HG03064 (cell line): ENCODE measurements around the gene GOLM1.

Source experiments
- ATAC-seq: cut with Tn5 transposase; IDR thresholded peaks from one replicate; pipeline ENCODE4 v1.9.1; 2021; ENCODE audit warnings: low read depth; ENCODE audit not compliant: unreplicated experiment

The GOLM1 gene

GRCh38 chr9:86005253-86005775 lies 94.0 kb downstream of the GOLM1 start:
- no peak for ATAC-seq

DNA sequence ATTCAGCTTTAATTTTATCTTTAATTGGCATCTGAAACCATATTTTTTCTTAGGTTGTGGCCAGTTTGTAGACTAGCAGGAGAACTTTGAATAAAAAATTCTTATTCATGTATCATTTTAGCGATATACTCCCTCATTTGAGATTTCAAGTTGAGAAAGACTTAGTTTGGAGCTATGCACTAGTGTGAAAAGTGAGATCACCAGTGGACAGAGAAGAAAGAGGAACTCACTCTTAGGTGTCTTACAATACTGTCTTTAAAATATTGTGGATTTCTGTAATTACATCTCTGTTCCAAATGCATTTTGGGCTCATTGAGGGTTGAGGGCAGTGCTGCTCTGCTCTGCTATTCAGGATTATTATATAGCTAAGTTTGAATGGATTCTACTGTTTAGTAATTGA lies 103.8 kb downstream of the GOLM1 start:
- ATAC-seq, result no peak

- ATAC-seq, result no peak
These were observed 104.3 kb downstream of the GOLM1 start for GRCh38 chr9:85995097-85995496.

- no peak for ATAC-seq
These were observed 105.2 kb downstream of the GOLM1 start for GRCh38 chr9:85994191-85994590.

DNA sequence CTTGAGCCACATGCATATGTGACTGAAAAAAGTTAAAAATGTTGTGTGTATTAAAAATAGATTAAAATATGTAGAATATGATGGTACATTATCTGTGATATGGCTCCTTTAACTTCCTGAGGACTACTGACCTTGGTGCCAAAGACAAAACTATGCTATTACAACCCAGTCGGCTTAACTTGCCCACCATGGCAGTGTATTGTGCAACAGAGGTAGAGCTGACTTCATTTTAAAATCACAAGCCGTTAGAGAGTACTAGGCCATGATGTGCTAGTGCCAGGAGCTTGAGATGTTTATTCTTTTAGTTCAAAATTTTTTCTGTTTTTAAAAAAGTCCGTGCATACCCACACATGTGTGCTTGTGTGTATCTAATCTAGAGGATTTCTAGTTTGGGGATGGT lies 112.1 kb downstream of the GOLM1 start:
- ATAC-seq, result no peak

DNA sequence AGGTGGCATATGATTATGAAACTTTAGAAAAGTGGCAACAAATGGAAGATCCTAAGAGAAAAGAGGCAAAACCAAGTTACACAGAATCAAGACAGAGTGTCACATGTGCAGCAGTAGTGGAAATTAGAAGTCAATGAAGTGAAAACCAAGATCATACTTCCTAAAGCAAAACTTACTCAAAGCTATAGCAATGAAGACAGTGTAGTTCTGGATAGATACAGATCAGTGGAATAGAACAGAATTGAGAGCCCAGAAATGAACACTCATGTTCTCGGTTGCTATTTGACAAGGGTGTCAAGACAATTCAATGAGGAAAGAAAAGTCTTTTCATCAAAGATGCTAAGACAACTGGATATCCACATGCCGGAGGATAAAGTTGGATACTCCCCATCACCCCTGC lies 114.9 kb downstream of the GOLM1 start:
- ATAC-seq, result no peak

- no peak for ATAC-seq
These were observed 118.0 kb downstream of the GOLM1 start for GRCh38 chr9:85981369-85981768.

DNA sequence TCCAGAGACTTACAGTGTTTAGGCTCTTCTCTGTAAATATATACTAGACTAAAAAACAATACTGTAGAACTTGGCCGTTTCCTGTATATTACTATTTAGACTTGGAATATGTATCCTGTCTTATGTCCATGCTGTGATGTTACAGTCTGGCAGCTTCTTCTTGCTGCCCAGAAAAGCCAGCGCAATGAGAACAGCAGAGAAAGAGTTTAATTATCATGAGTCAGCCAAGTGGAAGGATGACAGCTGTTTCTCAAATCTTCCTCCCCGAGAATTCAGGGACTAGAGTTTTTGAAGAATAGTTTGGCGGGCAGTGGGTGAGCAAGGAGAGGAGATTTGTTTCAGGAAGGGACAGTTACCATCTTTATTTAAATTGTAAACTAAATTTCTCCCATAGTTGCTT lies 120.9 kb downstream of the GOLM1 start:
- no peak for ATAC-seq
